GM13977 (cell line): ENCODE data around the gene FAM98A.

ENCODE experiments used
- DNase-seq: peaks from one replicate; pipeline ENCODE4 v3.0.0; 2012; ENCODE audit warnings: low spot score
- CTCF ChIP-seq: IDR thresholded peaks from 2 replicates; pipeline ENCODE4 v1.5.1; 2012; ENCODE audit warnings: mild to moderate bottlenecking, control low read depth; ENCODE audit not compliant: insufficient read depth; ENCODE audit errors: extremely low read depth, missing control alignments
- in situ Hi-C: fragments of 300-500 bp; cut with MboI; formaldehyde crosslinking; loops from one replicate; pipeline ENCODE4 v1.12.0; 2022; ENCODE audit warnings: low sequenced_read_pairs, low pct_unique_long_range_greater_than_20kb, mixed read lengths, inconsistent platforms; ENCODE audit not compliant: unreplicated experiment

Gene FAM98A

GRCh38 chr2:33614190-33614589 lies 15.1 kb upstream of the FAM98A start:
- no peak for TF ChIP-seq CTCF
- in situ Hi-C loops: no loop called here

GRCh38 chr2:33607905-33608304 lies 8.8 kb upstream of the FAM98A start:
- no peak for DNase-seq
- no peak for TF ChIP-seq CTCF
- in situ Hi-C loops: no loop called here

More at GRCh38 chr2:33614190-33614589, 15.1 kb upstream of the FAM98A start:
- DNase-seq: no peak

- no peak for TF ChIP-seq CTCF
- in situ Hi-C loops: no loop called here
- no peak for DNase-seq
Observed at GRCh38 chr2:33607251-33607721, 8.2 kb upstream of the FAM98A start.

GRCh38 chr2:33606622-33607021 lies 7.5 kb upstream of the FAM98A start:
- no peak for TF ChIP-seq CTCF
- in situ Hi-C loops: no loop called here
- DNase-seq: no peak

GRCh38 chr2:33606100-33606499 lies 7.0 kb upstream of the FAM98A start:
- TF ChIP-seq CTCF: no peak
- in situ Hi-C loops: no loop called here

GRCh38 chr2:33605056-33605455 lies 6.0 kb upstream of the FAM98A start:
- in situ Hi-C loops: no loop called here
- DNase-seq: no peak
- no peak for TF ChIP-seq CTCF

More at GRCh38 chr2:33606100-33606499, 7.0 kb upstream of the FAM98A start:
- no peak for DNase-seq

GRCh38 chr2:33603416-33603815 lies 4.3 kb upstream of the FAM98A start:
- no peak for DNase-seq
- in situ Hi-C loops: no loop called here
- no peak for TF ChIP-seq CTCF
